IMR-90 (cell line): ENCODE data around the gene SLC1A7. TPM values are rescaled to one million over a fixed set of nuclear protein-coding genes. Genes with fewer than 3 reads are reported as not detected.

Source experiments
- ATAC-seq: fragments of 200-7000 bp; cut with Tn5 transposase; 2 replicates; pipeline ENCODE4 v1.9.1; 2020; ENCODE audit warnings: low read depth, mild to moderate bottlenecking, moderate library complexity
- BruUV-seq: library from RNA; stranded (reverse); fragments of 400-500 nt; replicated peaks from 2 replicates; lab custom pipeline; 2021; lab: Mats Ljungman, UMichigan
- CTCF ChIA-PET: fragments of 300-600 bp; formaldehyde crosslinking; extraction: SDS; loops from one replicate; lab custom pipeline; 2021; ENCODE audit warnings: antibody characterized with exemption; lab: Yijun Ruan, JAX
- POLR2A ChIA-PET: fragments of 300-600 bp; sonication (Branson Sonifier 250); formaldehyde crosslinking; loops from one replicate; lab custom pipeline; 2022; ENCODE audit warnings: antibody characterized with exemption; ENCODE audit not compliant: unreplicated experiment; lab: Charles Lee
- DNase-seq: peaks from one replicate; pipeline ENCODE4 v3.0.0; 2013
- H2AFZ ChIP-seq: replicated peaks from 2 replicates; pipeline ENCODE3; 2013; ENCODE audit warnings: low read length, mild to moderate bottlenecking; ENCODE audit not compliant: poor library complexity
- H2AK5ac ChIP-seq: 2 replicates; pipeline ENCODE4 v1.6.1; 2013; ENCODE audit warnings: low read depth, low read length, inconsistent platforms
- H2AK9ac ChIP-seq: replicated peaks from 2 replicates; pipeline ENCODE3; 2013; ENCODE audit warnings: mild to moderate bottlenecking, low read depth, low read length, moderate library complexity; ENCODE audit not compliant: poor library complexity
- H2BK120ac ChIP-seq: 2 replicates; pipeline ENCODE4 v1.6.1; 2013; ENCODE audit warnings: low read depth, low read length, inconsistent platforms
- H2BK15ac ChIP-seq: 3 replicates; pipeline ENCODE4 v1.6.1; 2013; ENCODE audit warnings: low read depth, low read length, inconsistent platforms
- H2BK20ac ChIP-seq: 2 replicates; pipeline ENCODE4 v1.6.1; 2013; ENCODE audit warnings: low read depth, mild to moderate bottlenecking, inconsistent platforms, low read length, moderate library complexity
- H2BK5ac ChIP-seq: 2 replicates; pipeline ENCODE4 v1.6.1; 2013; ENCODE audit warnings: mild to moderate bottlenecking, low read depth, low read length, inconsistent platforms; ENCODE audit not compliant: poor library complexity, severe bottlenecking
- H3K14ac ChIP-seq: replicated peaks from 2 replicates; pipeline ENCODE4 v1.6.1; 2013; ENCODE audit warnings: low read depth, low read length, inconsistent platforms
- H3K18ac ChIP-seq: 2 replicates; pipeline ENCODE4 v1.6.1; 2013; ENCODE audit warnings: low read depth, low read length, control low read depth
- H3K23ac ChIP-seq: 2 replicates; pipeline ENCODE4 v1.6.1; 2013; ENCODE audit warnings: low read depth, low read length, inconsistent platforms
- H3K27ac ChIP-seq: 2 replicates; pipeline ENCODE4 v1.5.1; 2013; ENCODE audit warnings: mild to moderate bottlenecking, control low read depth, low read length; ENCODE audit not compliant: insufficient read depth
- H3K27me3 ChIP-seq: 2 replicates; pipeline ENCODE4 v1.6.1; 2013; ENCODE audit warnings: low read length; ENCODE audit not compliant: control insufficient read depth, insufficient read depth
- H3K36me3 ChIP-seq: 2 replicates; pipeline ENCODE4 v1.6.1; 2013; ENCODE audit warnings: low read length, mixed read lengths; ENCODE audit not compliant: control insufficient read depth, insufficient read depth
- H3K4ac ChIP-seq: 2 replicates; pipeline ENCODE4 v1.6.1; 2013; ENCODE audit warnings: low read depth, low read length, inconsistent platforms
- H3K4me1 ChIP-seq: 2 replicates; pipeline ENCODE4 v1.6.1; 2013; ENCODE audit warnings: low read length, mixed read lengths; ENCODE audit not compliant: control insufficient read depth, insufficient read depth
- H3K4me2 ChIP-seq: 2 replicates; pipeline ENCODE4 v1.6.1; 2013; ENCODE audit warnings: low read depth, mild to moderate bottlenecking, control low read depth, low read length, moderate library complexity
- H3K4me3 ChIP-seq: 2 replicates; pipeline ENCODE4 v1.5.1; 2013; ENCODE audit warnings: low read depth, mild to moderate bottlenecking, control low read depth, low read length, moderate library complexity; ENCODE audit not compliant: insufficient read depth
- H3K56ac ChIP-seq: 2 replicates; pipeline ENCODE4 v1.6.1; 2013; ENCODE audit warnings: low read length, inconsistent platforms; ENCODE audit not compliant: insufficient read depth; ENCODE audit errors: extremely low read depth
- H3K79me1 ChIP-seq, 2 experiments: 2 replicates each; pipeline ENCODE4 v1.6.1; 2013; ENCODE audit warnings: low read length in 2 of 2, inconsistent platforms in 1 of 2, low read depth in 1 of 2
- H3K9ac ChIP-seq: 2 replicates; pipeline ENCODE4 v1.6.1; 2013; ENCODE audit warnings: low read depth, low read length, control low read depth
- H3K9me1 ChIP-seq: 2 replicates; pipeline ENCODE4 v1.6.1; 2013; ENCODE audit warnings: low read length, inconsistent platforms; ENCODE audit not compliant: insufficient read depth
- H3K9me3 ChIP-seq: 2 replicates; pipeline ENCODE4 v1.6.1; 2013; ENCODE audit warnings: low read length; ENCODE audit not compliant: control insufficient read depth, insufficient read depth
- H4K20me1 ChIP-seq: 2 replicates; pipeline ENCODE4 v1.6.1; 2013; ENCODE audit warnings: low read length, inconsistent platforms; ENCODE audit not compliant: insufficient read depth
- H4K5ac ChIP-seq: 2 replicates; pipeline ENCODE4 v1.6.1; 2013; ENCODE audit warnings: mild to moderate bottlenecking, low read depth, low read length, control low read depth
- H4K8ac ChIP-seq, 2 experiments: 2 replicates each; pipeline ENCODE4 v1.6.1; 2013; ENCODE audit warnings: low read depth in 2 of 2, low read length in 2 of 2, control low read depth in 1 of 2, inconsistent platforms in 1 of 2
- H4K91ac ChIP-seq: 2 replicates; pipeline ENCODE4 v1.6.1; 2013; ENCODE audit warnings: low read depth, low read length, inconsistent platforms; ENCODE audit not compliant: insufficient read depth
- CEBPB ChIP-seq: IDR thresholded peaks from 2 replicates; pipeline ENCODE4 v1.6.1; 2012; ENCODE audit warnings: low read depth, low read length, improper control_type of control experiment
- CHD1 ChIP-seq: IDR thresholded peaks from 2 replicates; pipeline ENCODE4 v1.6.1; 2012; ENCODE audit warnings: low read depth, low read length, improper control_type of control experiment
- CTCF ChIP-seq: conservative IDR thresholded peaks from 2 replicates; pipeline ENCODE4 v1.5.1; 2012; ENCODE audit warnings: mild to moderate bottlenecking, low read depth, low read length, improper control_type of control experiment
- ELK1 ChIP-seq: fragments of 150-350 bp; IDR thresholded peaks from 2 replicates; pipeline ENCODE4 v1.6.1; 2016; ENCODE audit warnings: low read depth, mild to moderate bottlenecking, low read length, moderate library complexity, borderline replicate concordance
- FOS ChIP-seq: fragments of 150-350 bp; IDR thresholded peaks from 2 replicates; pipeline ENCODE4 v1.6.1; 2016; ENCODE audit warnings: low read depth, low read length
- MAFK ChIP-seq: IDR thresholded peaks from 2 replicates; pipeline ENCODE4 v1.6.1; 2012; ENCODE audit warnings: low read depth, low read length, improper control_type of control experiment
- MAZ ChIP-seq: IDR thresholded peaks from 2 replicates; pipeline ENCODE4 v1.6.1; 2012; ENCODE audit warnings: low read depth, mild to moderate bottlenecking, low read length, improper control_type of control experiment, moderate library complexity, borderline replicate concordance
- NFE2L2 ChIP-seq: fragments of 150-350 bp; IDR thresholded peaks from 2 replicates; pipeline ENCODE4 v1.6.1; 2016; ENCODE audit warnings: low read depth, mild to moderate bottlenecking, low read length
- POLR2A ChIP-seq: IDR thresholded peaks from 2 replicates; pipeline ENCODE4 v1.6.1; 2012; ENCODE audit warnings: mild to moderate bottlenecking, low read depth, low read length
- RAD21 ChIP-seq: IDR thresholded peaks from 2 replicates; pipeline ENCODE4 v1.6.1; 2012; ENCODE audit warnings: low read length, improper control_type of control experiment
- RCOR1 ChIP-seq: IDR thresholded peaks from 2 replicates; pipeline ENCODE4 v1.6.1; 2012; ENCODE audit warnings: mild to moderate bottlenecking, low read length, improper control_type of control experiment; ENCODE audit not compliant: insufficient replicate concordance
- SMC3 ChIP-seq: fragments of 150-350 bp; IDR thresholded peaks from 2 replicates; pipeline ENCODE4 v1.6.1; 2016; ENCODE audit warnings: low read depth, mild to moderate bottlenecking, antibody characterized with exemption, low read length, moderate library complexity
- USF2 ChIP-seq: fragments of 150-350 bp; IDR thresholded peaks from 2 replicates; pipeline ENCODE4 v1.6.1; 2017; ENCODE audit warnings: mild to moderate bottlenecking, antibody characterized with exemption, low read length, low read depth
- WGBS, 2 experiments: methylation state at CpG; one replicate each; pipeline versions ENCODE4 v1.1.5 to v1.1.7; 2013; ENCODE audit warnings: missing lambda C conversion rate in 2 of 2; ENCODE audit not compliant: insufficient read length in 1 of 2; ENCODE audit errors: extremely low coverage in 2 of 2; 5-methylcytosine and 5-hydroxymethylcytosine counted together
- dilution Hi-C: fragments of 300-500 bp; cut with HindIII; formaldehyde crosslinking; loops from one replicate; pipeline ENCODE4 v1.14.3; 2018; ENCODE audit warnings: low sequenced_read_pairs; ENCODE audit not compliant: unreplicated experiment
- in situ Hi-C: fragments of 300-500 bp; cut with MboI; formaldehyde crosslinking; loops from 3 replicates; pipeline ENCODE4 v1.14.3; 2019; ENCODE audit warnings: low sequenced_read_pairs, inconsistent platforms, mixed read lengths
- intact Hi-C: fragments of 100-400 bp; cut with micrococcal nuclease; formaldehyde crosslinking; loops from 2 replicates; pipeline ENCODE4 v1.10.0; 2022
- polyA plus RNA-seq, 3 experiments: library from polyadenylated mRNA; depleted of rRNA; stranded (reverse); fragments of >200 nt; gene quantifications; 2 replicates each; pipeline ENCODE4 v1.2.3, GENCODE V29; 2012; ENCODE audit warnings: low replicate concordance in 1 of 3
- total RNA-seq: library from RNA; depleted of rRNA; stranded (reverse); fragments of >200 nt; gene quantifications from 2 replicates; pipeline ENCODE4 v1.2.3, GENCODE V29; 2012

Gene SLC1A7
- total and polyA plus RNA-seq, 2 of the 4 experiments (the other 2 are of a cell fraction) = 0.05 TPM; not detected in 1

GRCh38 chr1:53074313-53075154 lies 67.9 kb downstream of the SLC1A7 start:
- no TSS peak for BruUV-seq
- H2BK120ac ChIP-seq = no peak overlapping the region
- H3K4me3 ChIP-seq = no peak overlapping the region
- H3K27me3 ChIP-seq = no peaks in the 10 kb centered on the region
- dilution Hi-C loops = no loop called here
- H2BK20ac ChIP-seq = no peak overlapping the region
- intact Hi-C loops = no loop called here
- ATAC-seq (no peak), DNase-seq (no peak)
- H3K36me3 ChIP-seq = peaks cover 26% of the 10 kb centered on the region; the same call in 1 of the 2 replicates
- no peak overlapping the region for H2BK5ac ChIP-seq
- H3K4me1 ChIP-seq = peaks cover 2% of the 10 kb centered on the region; the same call in 1 of the 2 replicates
- H2BK15ac ChIP-seq = no peak overlapping the region
- H3K4ac ChIP-seq = no peak overlapping the region
- H3K56ac ChIP-seq = no peak overlapping the region
- H2AK5ac ChIP-seq = no peak overlapping the region
- H2AK9ac ChIP-seq = peak overlapping the region; percentile 25
- no peak overlapping the region for H3K18ac ChIP-seq
- ChIA-PET POLR2A (no interaction called here), CTCF (no interaction called here)
- H3K23ac ChIP-seq = no peak overlapping the region
- in situ Hi-C loops = loop anchor here (5.0 kb wide), 1 partner anchor 48 kb away; no protein-coding TSS in a partner anchor
- H4K20me1 ChIP-seq = no peaks in the 10 kb centered on the region
- H4K8ac ChIP-seq = no peak overlapping the region
- no peaks in the 10 kb centered on the region for H3K9me3 ChIP-seq
- no peaks in the 10 kb centered on the region for H3K79me1 ChIP-seq
- H3K14ac ChIP-seq = no peak overlapping the region
- no CpG with 5 or more reads among the region's 8 CpGs for WGBS, 2 experiments
- H4K5ac ChIP-seq = no peak overlapping the region
- no peak overlapping the region for H3K9ac ChIP-seq
- H4K91ac ChIP-seq = no peak overlapping the region
- no peak overlapping the region for H2AFZ ChIP-seq
- no peak overlapping the region for H3K27ac ChIP-seq
- TF ChIP-seq RCOR1 (no peak), SMC3 (no peak), MAZ (no peak), FOS (no peak), ELK1 (no peak), CHD1 (no peak), RAD21 (no peak), CTCF (no peak), POLR2A (no peak), USF2 (no peak), NFE2L2 (no peak), CEBPB (no peak), MAFK (no peak)
- no peaks in the 10 kb centered on the region for H3K9me1 ChIP-seq
- H3K4me2 ChIP-seq = no peak overlapping the region
